ENCODE data around the gene ERMN.
"Not testable (repeated sequence)": the region's sequence is repeated elsewhere in the genome, so short reads cannot be mapped to it uniquely, and the experiment has no call there.

The ERMN gene

GRCh38 chr2:157290525-157290924, 35.1 kb downstream of the ERMN start:
- DNase-seq: no peak

DNA sequence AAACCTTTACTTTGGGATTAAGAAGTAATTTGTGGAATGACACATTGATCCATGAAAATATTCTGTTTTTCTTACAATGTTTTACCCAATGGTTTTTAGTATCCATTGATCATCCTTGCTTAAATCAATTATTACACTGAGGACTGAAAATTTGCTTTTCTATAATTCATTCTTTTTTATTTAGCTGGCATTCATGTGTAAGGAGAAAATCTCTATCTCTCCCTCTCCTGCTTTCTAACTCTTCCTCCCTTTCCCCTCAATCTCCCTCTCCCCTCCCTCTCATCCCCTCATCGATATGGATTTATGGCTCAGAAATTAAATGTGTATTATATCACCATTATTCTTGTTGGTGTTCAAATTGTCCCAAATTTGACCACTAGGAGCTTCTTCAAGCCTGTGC, 38.5 kb downstream of the ERMN start:
- no peak for DNase-seq

- no peak for DNase-seq
These were observed 42.2 kb downstream of the ERMN start for GRCh38 chr2:157283468-157283867.

DNA sequence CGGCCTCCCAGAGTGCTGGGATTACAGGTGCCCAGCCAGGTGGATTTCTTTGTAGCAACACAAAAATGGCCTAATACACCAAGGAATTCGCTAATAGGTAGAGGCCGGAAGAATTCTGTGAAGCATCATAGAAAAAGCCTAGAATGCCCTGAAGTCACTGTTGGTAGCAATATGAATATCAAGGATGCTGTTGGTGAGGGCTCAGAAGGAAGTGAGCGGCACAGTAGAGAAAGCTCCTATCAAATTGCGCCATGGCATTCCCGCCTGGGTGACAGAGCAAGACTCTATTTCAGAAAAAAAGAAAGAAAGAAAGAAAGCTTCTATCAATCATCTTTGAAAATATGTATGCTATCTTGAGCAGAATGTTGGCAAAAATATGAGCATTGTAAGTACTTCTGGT, 44.3 kb downstream of the ERMN start:
- no peak for DNase-seq

- not testable (repeated sequence) for DNase-seq
These were observed 46.3 kb downstream of the ERMN start for GRCh38 chr2:157279311-157279710.

DNA sequence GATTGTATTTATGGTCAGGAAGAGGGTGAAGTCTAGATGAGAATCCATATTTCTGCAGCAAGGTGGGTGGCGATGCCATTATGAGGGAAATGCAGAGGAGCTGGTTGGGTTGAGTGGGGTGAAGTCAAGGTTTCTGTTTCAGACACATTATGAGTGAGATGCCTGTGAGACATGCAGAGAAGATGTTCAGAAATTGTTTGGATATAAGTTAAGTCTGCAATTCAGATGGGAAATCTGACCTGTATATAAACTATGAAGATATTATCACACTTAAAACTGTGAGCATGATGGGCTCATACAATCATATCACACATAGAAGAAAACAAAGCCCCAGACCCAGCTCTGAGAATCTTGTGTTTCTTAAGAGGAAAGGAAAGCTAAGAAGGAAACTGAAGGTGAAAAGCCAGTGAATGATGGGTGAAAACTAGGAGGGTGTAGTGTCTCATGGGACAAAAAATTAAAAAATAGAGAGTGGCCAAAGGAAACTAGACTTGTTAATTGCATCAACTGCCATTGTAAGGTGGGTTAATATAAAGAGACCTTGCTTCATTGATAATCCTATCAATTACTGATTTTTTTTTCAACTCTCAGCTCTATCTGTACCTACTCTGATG, 53.9 kb downstream of the ERMN start:
- no peak for DNase-seq

- DNase-seq: no peak
These were observed 55.7 kb downstream of the ERMN start for GRCh38 chr2:157269922-157270321.

- no peak for DNase-seq
These were observed 56.6 kb downstream of the ERMN start for GRCh38 chr2:157269060-157269459.
